DND-41 (cell line): ENCODE results near the gene ZC3H15.

Source experiments
- ATAC-seq: fragments of 200-7000 bp; cut with Tn5 transposase; 3 replicates; pipeline ENCODE4 v1.9.1; 2021; ENCODE audit warnings: low read depth; ENCODE audit not compliant: insufficient read depth
- DNase-seq: peaks from one replicate; pipeline ENCODE4 v3.0.0-alpha.2; 2020
- H2AFZ ChIP-seq: 2 replicates; pipeline ENCODE4 v1.6.0; 2012; ENCODE audit warnings: low read depth, low read length
- H3K27ac ChIP-seq: 2 replicates; pipeline ENCODE4 v1.5.1; 2012; ENCODE audit warnings: low read length, inconsistent platforms
- H3K27me3 ChIP-seq: fragments of 200-600 bp; sonication (generic); 2 replicates; pipeline ENCODE4 v1.6.0; 2012; ENCODE audit warnings: low read length, mild to moderate bottlenecking, inconsistent platforms; ENCODE audit not compliant: insufficient read depth, poor library complexity
- H3K36me3 ChIP-seq: 2 replicates; pipeline ENCODE4 v1.5.1; 2012; ENCODE audit warnings: low read length, inconsistent platforms; ENCODE audit not compliant: insufficient read depth
- H3K4me1 ChIP-seq: 2 replicates; pipeline ENCODE4 v1.5.1; 2012; ENCODE audit warnings: mild to moderate bottlenecking, low read length; ENCODE audit not compliant: insufficient read depth
- H3K4me2 ChIP-seq: 2 replicates; pipeline ENCODE4 v1.6.0; 2012; ENCODE audit warnings: mild to moderate bottlenecking, moderate library complexity, low read length, inconsistent platforms; ENCODE audit not compliant: insufficient read depth
- H3K4me3 ChIP-seq, 2 experiments: fragments of 200-600 bp in 1 of 2; shearing (Covaris generic) in 1 of 2; 2 replicates each; pipeline ENCODE4 v1.5.1; 2012 to 2016; ENCODE audit warnings: inconsistent platforms in 2 of 2, low read length in 2 of 2, mild to moderate bottlenecking in 2 of 2, low read depth in 1 of 2, moderate library complexity in 1 of 2
- H3K79me2 ChIP-seq: 2 replicates; pipeline ENCODE4 v1.6.0; 2012; ENCODE audit warnings: low read length, inconsistent platforms; ENCODE audit not compliant: insufficient read depth
- H3K9ac ChIP-seq: 2 replicates; pipeline ENCODE4 v1.6.0; 2012; ENCODE audit warnings: low read depth, mild to moderate bottlenecking, inconsistent platforms, low read length, moderate library complexity
- H3K9me3 ChIP-seq: 2 replicates; pipeline ENCODE4 v1.5.1; 2012; ENCODE audit warnings: low read length, moderate library complexity, mild to moderate bottlenecking, inconsistent platforms; ENCODE audit not compliant: insufficient read depth, severe bottlenecking
- H4K20me1 ChIP-seq: 2 replicates; pipeline ENCODE4 v1.6.0; 2012; ENCODE audit warnings: low read length; ENCODE audit not compliant: insufficient read depth
- EZH2 ChIP-seq: IDR thresholded peaks from 3 replicates; pipeline ENCODE4 v1.6.1; 2012; ENCODE audit warnings: borderline replicate concordance, low read depth, mild to moderate bottlenecking, moderate library complexity, low read length, inconsistent platforms; ENCODE audit not compliant: severe bottlenecking
- TF ChIP-seq, protein P1 (sequence below): IDR thresholded peaks from 2 replicates; pipeline ENCODE4 v1.5.1; 2012; ENCODE audit warnings: borderline replicate concordance, low read length, moderate library complexity, mild to moderate bottlenecking; ENCODE audit not compliant: poor library complexity, severe bottlenecking; ENCODE audit errors: extremely low read depth

The ZC3H15 gene

DNA sequence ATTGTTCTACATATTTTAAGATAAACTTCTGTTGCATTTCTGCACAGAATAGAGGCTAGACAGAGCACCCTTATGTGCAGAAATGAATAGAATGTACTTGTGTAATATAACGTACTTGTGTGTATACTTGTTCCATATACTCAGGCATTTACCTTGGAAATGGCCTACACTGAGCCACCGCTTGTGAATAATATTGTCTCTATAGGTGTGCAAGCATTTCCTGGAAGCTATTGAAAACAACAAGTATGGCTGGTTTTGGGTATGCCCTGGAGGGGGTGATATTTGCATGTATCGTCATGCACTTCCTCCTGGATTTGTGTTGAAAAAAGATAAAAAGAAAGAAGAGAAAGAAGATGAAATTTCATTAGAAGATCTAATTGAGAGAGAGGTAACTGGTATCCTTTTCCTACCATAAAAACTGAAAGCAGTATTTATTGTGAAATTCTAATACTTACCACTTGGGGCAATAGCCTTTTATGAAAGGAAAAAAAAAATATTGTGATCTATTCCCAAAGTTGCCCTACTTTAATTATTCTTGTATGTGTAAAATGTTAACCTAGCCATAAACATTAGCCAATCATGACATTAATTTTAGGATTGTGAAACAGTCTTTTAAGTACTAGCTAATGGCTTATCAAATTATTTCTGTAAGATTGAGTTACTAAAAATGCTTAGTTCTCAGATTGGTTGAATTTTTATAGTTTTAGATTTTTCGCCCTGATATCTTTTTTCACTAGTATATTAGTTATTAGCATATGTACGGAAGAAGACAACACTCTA is 18.0 kb downstream of the ZC3H15 start:
- Histone ChIP-seq H3K27ac (no peak overlapping the region), H3K27me3 (no peaks in the 10 kb centered on the region), H3K9me3 (no peaks in the 10 kb centered on the region), H3K4me2 (no peak overlapping the region), H3K9ac (no peak overlapping the region), H3K4me3 (no peak overlapping the region), H3K36me3 (peaks cover 91% of the 10 kb centered on the region), H2AFZ (no peak overlapping the region), H3K79me2 (peaks cover 14% of the 10 kb centered on the region), H4K20me1 (peaks cover 15% of the 10 kb centered on the region; the same call in 1 of the 2 replicates), H3K4me1 (no peaks in the 10 kb centered on the region)
- no peak for TF ChIP-seq EZH2
- TF ChIP-seq, protein P1, sequence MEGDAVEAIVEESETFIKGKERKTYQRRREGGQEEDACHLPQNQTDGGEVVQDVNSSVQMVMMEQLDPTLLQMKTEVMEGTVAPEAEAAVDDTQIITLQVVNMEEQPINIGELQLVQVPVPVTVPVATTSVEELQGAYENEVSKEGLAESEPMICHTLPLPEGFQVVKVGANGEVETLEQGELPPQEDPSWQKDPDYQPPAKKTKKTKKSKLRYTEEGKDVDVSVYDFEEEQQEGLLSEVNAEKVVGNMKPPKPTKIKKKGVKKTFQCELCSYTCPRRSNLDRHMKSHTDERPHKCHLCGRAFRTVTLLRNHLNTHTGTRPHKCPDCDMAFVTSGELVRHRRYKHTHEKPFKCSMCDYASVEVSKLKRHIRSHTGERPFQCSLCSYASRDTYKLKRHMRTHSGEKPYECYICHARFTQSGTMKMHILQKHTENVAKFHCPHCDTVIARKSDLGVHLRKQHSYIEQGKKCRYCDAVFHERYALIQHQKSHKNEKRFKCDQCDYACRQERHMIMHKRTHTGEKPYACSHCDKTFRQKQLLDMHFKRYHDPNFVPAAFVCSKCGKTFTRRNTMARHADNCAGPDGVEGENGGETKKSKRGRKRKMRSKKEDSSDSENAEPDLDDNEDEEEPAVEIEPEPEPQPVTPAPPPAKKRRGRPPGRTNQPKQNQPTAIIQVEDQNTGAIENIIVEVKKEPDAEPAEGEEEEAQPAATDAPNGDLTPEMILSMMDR: peak; percentile 53
- ATAC-seq (peak; percentile 66; the same call in 2 of the 3 replicates), DNase-seq (no peak)

DNA sequence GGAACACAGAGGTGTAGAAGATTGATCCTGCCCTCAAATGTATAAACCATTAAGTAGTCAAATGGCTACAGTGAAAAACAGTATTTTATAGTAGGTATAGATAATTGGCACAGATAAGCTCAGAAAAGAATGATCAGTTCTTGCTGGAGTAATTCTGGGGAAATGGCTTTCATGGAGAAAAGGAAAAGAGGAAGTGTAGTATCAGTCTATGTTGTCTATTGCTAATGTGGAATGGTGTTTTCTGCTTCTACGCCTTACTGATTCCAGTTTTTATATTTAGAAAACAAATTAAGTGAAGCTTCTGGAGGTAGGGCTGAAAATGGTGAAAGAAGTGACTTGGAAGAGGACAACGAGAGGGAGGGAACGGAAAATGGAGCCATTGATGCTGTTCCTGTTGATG is 22.2 kb downstream of the ZC3H15 start:
- H3K9me3 ChIP-seq: no peaks in the 10 kb centered on the region
- no peaks in the 10 kb centered on the region for H3K27me3 ChIP-seq
- H3K27ac ChIP-seq: no peak overlapping the region
- H3K9ac ChIP-seq: no peak overlapping the region
- DNase-seq (no peak), ATAC-seq (no peak)
- no peaks in the 10 kb centered on the region; the same call in 1 of the 2 replicates for H4K20me1 ChIP-seq
- no peak overlapping the region for H2AFZ ChIP-seq
- TF ChIP-seq EZH2: no peak
- TF ChIP-seq, protein P1: no peak
- peaks cover 89% of the 10 kb centered on the region for H3K36me3 ChIP-seq
- no peak overlapping the region for H3K4me2 ChIP-seq
- H3K4me1 ChIP-seq: no peaks in the 10 kb centered on the region
- H3K4me3 ChIP-seq: no peak overlapping the region
- no peaks in the 10 kb centered on the region; the same call in 1 of the 2 replicates for H3K79me2 ChIP-seq

DNA sequence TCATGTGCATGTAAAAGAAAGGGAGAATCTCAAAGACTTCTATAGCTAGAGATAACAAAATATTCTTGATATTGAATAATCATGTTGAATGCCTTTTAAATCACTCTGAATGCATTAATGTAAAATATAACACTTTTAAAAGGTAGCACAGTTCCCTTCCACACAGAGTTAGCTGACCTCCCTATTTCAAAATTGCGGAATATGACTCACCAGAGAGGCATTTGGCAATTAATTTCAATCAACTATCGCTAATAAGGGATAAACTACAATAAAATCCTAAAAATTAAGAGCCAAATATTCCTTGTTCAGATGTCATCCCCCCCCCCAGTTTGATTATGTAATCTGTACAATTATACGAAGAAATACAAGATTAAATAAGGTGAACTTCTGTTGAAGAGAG is 29.3 kb downstream of the ZC3H15 start:
- Histone ChIP-seq H3K27ac (no peak overlapping the region), H3K9me3 (no peaks in the 10 kb centered on the region)

More for the DNA sequence above, 29.3 kb downstream of the ZC3H15 start:
- H2AFZ ChIP-seq: no peak overlapping the region
- DNase-seq: no peak
- peaks cover 4% of the 10 kb centered on the region; the same call in 1 of the 2 replicates for H3K79me2 ChIP-seq
- H3K27me3 ChIP-seq: no peaks in the 10 kb centered on the region
- H3K4me1 ChIP-seq: no peaks in the 10 kb centered on the region
- H3K4me3 ChIP-seq: no peak overlapping the region
- ATAC-seq: no peak
- TF ChIP-seq, protein P1: no peak
- TF ChIP-seq EZH2: no peak
- H3K9ac ChIP-seq: no peak overlapping the region
- no peak overlapping the region for H3K4me2 ChIP-seq
- peaks cover 54% of the 10 kb centered on the region for H3K36me3 ChIP-seq
- no peaks in the 10 kb centered on the region; the same call in 1 of the 2 replicates for H4K20me1 ChIP-seq
